LNCAP (cell line): Measurements from ENCODE around the gene TMEM229B.

Experiments used
- CTCF ChIP-seq: fragments of 450-650 bp; IDR thresholded peaks from 2 replicates; pipeline ENCODE4 v1.5.1; 2017; ENCODE audit warnings: mild to moderate bottlenecking

The TMEM229B gene

GRCh38 chr14:67461996-67462395, 26.5 kb downstream of the TMEM229B start:
- TF ChIP-seq CTCF, result no peak

DNA sequence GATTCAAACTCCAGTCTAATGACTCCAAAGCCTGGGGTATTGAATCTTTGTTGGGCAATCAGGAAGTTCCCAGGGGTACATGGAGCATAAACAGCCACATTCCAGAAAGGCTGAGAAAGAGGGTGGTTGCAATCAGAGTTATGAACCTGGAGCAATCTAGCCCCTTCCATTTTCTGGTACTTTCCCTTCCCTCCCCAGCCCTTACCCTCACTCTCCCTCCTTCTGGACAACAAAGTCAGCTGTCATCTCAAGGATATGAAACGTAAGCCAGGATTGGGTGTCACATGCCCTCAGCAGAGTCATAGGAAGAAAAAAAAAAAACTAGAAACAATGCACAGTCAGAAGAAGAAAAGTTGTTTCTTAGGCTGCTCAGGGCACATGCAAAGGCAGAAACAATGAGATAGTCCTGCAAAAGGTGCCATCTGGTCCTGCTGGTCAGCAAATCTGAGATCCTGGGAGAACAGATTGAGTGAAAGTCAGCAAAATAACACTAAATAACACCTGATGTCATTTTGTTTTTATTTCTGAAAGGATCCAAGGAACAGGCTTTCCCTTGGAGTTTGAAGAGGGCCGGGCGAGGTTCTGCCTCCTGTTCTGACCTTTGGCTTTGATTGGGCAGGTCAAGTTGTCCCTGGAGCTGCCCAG, 27.1 kb downstream of the TMEM229B start:
- TF ChIP-seq CTCF, result no peak

- no peak for TF ChIP-seq CTCF
Observed at GRCh38 chr14:67459336-67459735, 29.2 kb downstream of the TMEM229B start.

DNA sequence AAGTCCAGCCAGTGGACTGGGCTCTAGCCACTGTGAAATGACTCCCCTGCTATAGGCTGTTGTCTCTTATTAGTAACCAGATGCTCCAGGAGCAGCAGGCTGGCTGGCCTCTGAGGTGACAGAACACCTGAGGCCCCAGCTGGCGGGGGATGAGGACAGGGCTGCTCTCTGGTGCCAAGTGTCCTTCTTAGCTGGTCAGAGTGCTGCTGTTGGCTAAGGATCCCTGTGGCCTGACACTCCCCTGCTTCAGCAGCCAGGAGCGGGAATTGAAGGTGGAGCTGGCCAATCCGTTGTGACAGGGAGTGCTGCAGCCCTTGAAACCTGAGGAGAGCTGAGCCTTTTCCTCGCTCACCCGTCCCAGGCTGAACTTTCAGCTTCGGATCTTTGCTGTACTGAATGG, 30.7 kb downstream of the TMEM229B start:
- TF ChIP-seq CTCF, result no peak

DNA sequence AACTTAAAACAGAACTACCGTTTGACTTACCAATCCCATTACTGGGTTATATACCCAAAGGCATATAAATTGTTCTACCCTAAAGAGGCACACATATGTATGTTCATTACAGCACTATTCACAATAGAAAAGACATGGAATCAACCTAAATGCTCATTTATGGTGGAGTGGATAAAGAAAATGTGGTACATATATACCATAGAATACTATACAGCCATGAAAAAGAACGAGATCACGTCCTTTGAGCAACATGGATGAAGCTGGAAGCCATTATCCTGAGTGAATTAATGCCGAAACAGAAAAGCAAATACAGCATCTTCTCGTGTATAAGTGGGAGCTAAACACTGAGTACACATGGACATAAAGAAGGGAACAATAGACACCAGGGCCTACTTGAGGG, 31.8 kb downstream of the TMEM229B start:
- no peak for TF ChIP-seq CTCF

- TF ChIP-seq CTCF, result no peak
Observed at GRCh38 chr14:67453575-67454300, 34.8 kb downstream of the TMEM229B start.

GRCh38 chr14:67449096-67449495, 39.4 kb downstream of the TMEM229B start:
- no peak for TF ChIP-seq CTCF

DNA sequence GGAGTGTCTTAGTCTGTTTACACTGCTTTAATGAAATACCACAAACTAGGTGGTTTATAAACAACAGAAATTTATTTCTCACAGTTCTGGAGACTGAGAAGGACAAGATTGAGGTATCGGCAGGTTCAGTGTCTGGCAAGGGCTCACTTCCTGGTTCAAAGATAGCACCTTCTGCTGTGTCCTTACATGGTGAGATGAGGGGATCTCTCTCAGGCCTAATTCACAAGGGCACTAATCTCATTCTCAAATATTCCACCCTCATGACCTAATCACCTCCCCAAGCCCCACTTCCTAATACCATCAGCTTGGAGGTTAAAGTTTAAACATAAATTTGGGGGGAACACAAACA, 41.5 kb downstream of the TMEM229B start:
- TF ChIP-seq CTCF, result no peak
